CD4-positive, alpha-beta T cell treated with Interleukin-21 for 1 hour (primary cell): ENCODE measurements around the gene FIBCD1.

ENCODE experiments used
- DNase-seq: peaks from one replicate; pipeline ENCODE4 v3.0.0-alpha.2; 2020

The FIBCD1 gene

GRCh38 chr9:130952065-130952762 lies 13.2 kb upstream of the FIBCD1 start:
- no peak for DNase-seq

- DNase-seq, result no peak
These were observed 10.9 kb upstream of the FIBCD1 start for GRCh38 chr9:130950039-130950311.

GRCh38 chr9:130949188-130950038 lies 10.4 kb upstream of the FIBCD1 start:
- DNase-seq, result no peak

- no peak for DNase-seq
These were observed 9.2 kb upstream of the FIBCD1 start for GRCh38 chr9:130948266-130948665.

- no peak for DNase-seq
These were observed 8.6 kb upstream of the FIBCD1 start for GRCh38 chr9:130947618-130948140.

- no peak for DNase-seq
These were observed 7.9 kb upstream of the FIBCD1 start for GRCh38 chr9:130946766-130947617.

GRCh38 chr9:130945173-130945572 lies 6.1 kb upstream of the FIBCD1 start:
- DNase-seq, result no peak

- DNase-seq, result no peak
These were observed 5.5 kb upstream of the FIBCD1 start for GRCh38 chr9:130944510-130945058.

GRCh38 chr9:130943777-130944176 lies 4.7 kb upstream of the FIBCD1 start:
- DNase-seq, result no peak

- DNase-seq, result no peak
These were observed 4.2 kb upstream of the FIBCD1 start for GRCh38 chr9:130943221-130943620.

- no peak for DNase-seq
These were observed 3.6 kb upstream of the FIBCD1 start for GRCh38 chr9:130942679-130943078.

- DNase-seq, result no peak
These were observed 3.0 kb upstream of the FIBCD1 start for GRCh38 chr9:130942084-130942483.

GRCh38 chr9:130940693-130941576 lies 1.9 kb upstream of the FIBCD1 start:
- DNase-seq, result peak; percentile 63

- no peak for DNase-seq
These were observed 1.0 kb upstream of the FIBCD1 start for GRCh38 chr9:130940027-130940549.

- DNase-seq, result no peak
These were observed 469 bp upstream of the FIBCD1 start for GRCh38 chr9:130939405-130940026.

- no peak for DNase-seq
These were observed 829 bp downstream of the FIBCD1 start for GRCh38 chr9:130938184-130938651.

GRCh38 chr9:130937146-130938076 lies 1.6 kb downstream of the FIBCD1 start:
- no peak for DNase-seq

- no peak for DNase-seq
These were observed 2.5 kb downstream of the FIBCD1 start for GRCh38 chr9:130936285-130937117.
